Keratinocyte (primary cell): ENCODE measurements around the gene TRAF3IP1. TPM values are rescaled to one million over a fixed set of nuclear protein-coding genes. Genes with fewer than 3 reads are reported as not detected.

Experiments
- DNase-seq: peaks from one replicate; pipeline ENCODE4 v3.0.0-alpha.2; 2011; ENCODE audit warnings: low read depth, missing footprints, low spot score
- FAIRE-seq: peaks from 2 replicates; lab custom pipeline; 2011; peaks lifted over from hg19 to GRCh38; lab: Jason Lieb, UNC
- H2AFZ ChIP-seq: 2 replicates; pipeline ENCODE4 v1.6.0; 2012; ENCODE audit warnings: low read length, control low read depth, inconsistent platforms; ENCODE audit not compliant: control insufficient read depth
- H3K27ac ChIP-seq: 2 replicates; pipeline ENCODE4 v1.5.1; 2011; ENCODE audit warnings: low read length; ENCODE audit not compliant: control insufficient read depth, insufficient read depth
- H3K27me3 ChIP-seq: 3 replicates; pipeline ENCODE4 v1.6.0; 2011; ENCODE audit warnings: low read length; ENCODE audit not compliant: control insufficient read depth, insufficient read depth; ENCODE audit errors: extremely low read depth
- H3K36me3 ChIP-seq, 2 experiments: 2 replicates in 1 of 2; 3 replicates in 1 of 2; pipeline ENCODE4 v1.5.1; 2011; ENCODE audit warnings: low read length in 2 of 2, mild to moderate bottlenecking in 1 of 2; ENCODE audit not compliant: control insufficient read depth in 2 of 2, insufficient read depth in 2 of 2; ENCODE audit errors: extremely low read depth in 1 of 2
- H3K4me1 ChIP-seq: 3 replicates; pipeline ENCODE4 v1.5.1; 2011; ENCODE audit warnings: low read length; ENCODE audit not compliant: control insufficient read depth, insufficient read depth; ENCODE audit errors: extremely low read depth
- H3K4me2 ChIP-seq: 3 replicates; pipeline ENCODE4 v1.6.0; 2011; ENCODE audit warnings: low read depth, low read length; ENCODE audit not compliant: control insufficient read depth, insufficient read depth; ENCODE audit errors: extremely low read depth
- H3K4me3 ChIP-seq, 3 experiments: fragments of 200-600 bp in 1 of 3; sonication (generic) in 1 of 3; 2 replicates in 2 of 3; 3 replicates in 1 of 3; pipeline ENCODE4 v1.5.1; 2011 to 2016; ENCODE audit warnings: low read length in 3 of 3, mild to moderate bottlenecking in 3 of 3, control low read depth in 2 of 3, inconsistent platforms in 1 of 3, low read depth in 1 of 3, mixed read lengths in 1 of 3, mixed run types in 1 of 3, moderate library complexity in 1 of 3; ENCODE audit not compliant: control insufficient read depth in 2 of 3, insufficient read depth in 2 of 3; ENCODE audit errors: extremely low read depth in 1 of 3
- H3K79me2 ChIP-seq: 2 replicates; pipeline ENCODE4 v1.6.0; 2012; ENCODE audit warnings: low read length; ENCODE audit not compliant: control insufficient read depth, insufficient read depth
- H3K9ac ChIP-seq: 3 replicates; pipeline ENCODE4 v1.6.0; 2011; ENCODE audit warnings: low read length; ENCODE audit not compliant: control insufficient read depth, insufficient read depth; ENCODE audit errors: extremely low read depth
- H3K9me1 ChIP-seq: 3 replicates; pipeline ENCODE4 v1.6.0; 2011; ENCODE audit warnings: low read length; ENCODE audit not compliant: control insufficient read depth, insufficient read depth; ENCODE audit errors: extremely low read depth
- H3K9me3 ChIP-seq: 2 replicates; pipeline ENCODE4 v1.5.1; 2012; ENCODE audit warnings: low read depth, low read length; ENCODE audit not compliant: control insufficient read depth
- H4K20me1 ChIP-seq: 3 replicates; pipeline ENCODE4 v1.6.0; 2011; ENCODE audit warnings: low read length; ENCODE audit not compliant: control insufficient read depth, insufficient read depth; ENCODE audit errors: extremely low read depth
- EZH2 ChIP-seq: IDR thresholded peaks from one replicate; pipeline ENCODE4 v1.6.1; 2012; ENCODE audit warnings: inconsistent platforms, mild to moderate bottlenecking, low read length, moderate library complexity
- dilution Hi-C: fragments of 300-500 bp; cut with MboI; formaldehyde crosslinking; loops from one replicate; pipeline ENCODE4 v1.7.0; 2020; ENCODE audit warnings: low sequenced_read_pairs; ENCODE audit not compliant: extremely low pct_ligation_motif_present
- polyA plus RNA-seq, 5 experiments: library from polyadenylated mRNA; depleted of rRNA in 3 of 5; stranded (reverse) in 3 of 5; stranded (forward) in 1 of 5; unstranded in 1 of 5; fragments of >200 nt; gene quantifications; 1 replicate in 1 of 5; 2 replicates in 3 of 5; 3 replicates in 1 of 5; pipeline versions ENCODE4 v1.2.1 to v1.2.3, GENCODE V29; 2011 to 2012; ENCODE audit warnings: missing spikeins in 2 of 5, low read depth in 1 of 5, low replicate concordance in 1 of 5
- TF ChIP-seq, protein P1 (sequence below), 3 experiments: IDR thresholded peaks in 1 of 3; conservative IDR thresholded peaks in 1 of 3; optimal IDR thresholded peaks in 1 of 3; 2 replicates in 2 of 3; 3 replicates in 1 of 3; pipeline versions ENCODE3 to v1.5.1; 2011; ENCODE audit warnings: low read length in 3 of 3, mild to moderate bottlenecking in 3 of 3, moderate library complexity in 2 of 3, control low read depth in 1 of 3, inconsistent platforms in 1 of 3; ENCODE audit not compliant: insufficient read depth in 2 of 3; ENCODE audit errors: extremely low read depth in 1 of 3

The TRAF3IP1 gene
- polyA plus RNA-seq, 1 donor (not counting 4 experiments of a cell fraction or from before 2014, with no cell fraction given), result 7.0 TPM

DNA sequence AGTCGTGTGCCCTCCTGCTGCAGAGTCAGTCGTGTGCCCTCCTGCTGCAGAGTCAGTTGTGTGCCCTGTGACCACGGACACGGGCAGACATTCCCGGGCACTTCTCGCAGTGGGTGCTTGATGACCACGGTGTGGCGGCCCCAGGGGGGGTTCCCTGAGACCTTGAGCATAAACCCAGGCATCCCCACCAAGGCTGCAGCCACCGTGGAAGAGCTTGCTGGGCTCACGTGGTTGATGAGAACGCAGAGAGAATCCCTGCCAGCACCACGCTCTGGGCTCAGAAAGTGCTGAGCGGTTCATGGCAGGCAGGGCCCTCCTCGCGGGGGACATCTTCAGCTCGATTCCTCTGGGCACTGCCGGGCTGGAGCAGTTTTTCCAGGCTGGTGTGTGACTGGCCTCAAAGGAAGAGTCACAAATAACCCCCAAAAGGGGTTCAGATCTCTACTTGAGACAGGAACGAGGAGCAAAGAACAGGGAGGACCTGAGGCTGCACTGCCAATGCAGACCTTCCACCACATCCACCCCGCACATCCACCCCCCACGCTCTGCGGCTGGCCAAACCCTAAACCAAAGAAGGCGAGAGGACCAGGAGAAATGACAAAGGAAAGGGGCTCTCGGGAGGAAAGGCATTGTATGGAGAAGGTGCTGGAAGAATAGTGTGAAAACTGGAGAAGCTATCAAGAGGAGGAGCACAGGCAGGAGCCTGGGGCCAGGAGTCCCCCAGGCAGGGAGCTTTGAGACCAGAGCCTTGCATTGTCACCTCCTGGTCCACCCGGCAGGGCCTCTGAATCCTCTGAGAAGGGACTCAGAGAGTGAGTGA is 23.5 kb upstream of the TRAF3IP1 start:
- H2AFZ ChIP-seq, result no peak overlapping the region
- dilution Hi-C loops, result no loop called here

DNA sequence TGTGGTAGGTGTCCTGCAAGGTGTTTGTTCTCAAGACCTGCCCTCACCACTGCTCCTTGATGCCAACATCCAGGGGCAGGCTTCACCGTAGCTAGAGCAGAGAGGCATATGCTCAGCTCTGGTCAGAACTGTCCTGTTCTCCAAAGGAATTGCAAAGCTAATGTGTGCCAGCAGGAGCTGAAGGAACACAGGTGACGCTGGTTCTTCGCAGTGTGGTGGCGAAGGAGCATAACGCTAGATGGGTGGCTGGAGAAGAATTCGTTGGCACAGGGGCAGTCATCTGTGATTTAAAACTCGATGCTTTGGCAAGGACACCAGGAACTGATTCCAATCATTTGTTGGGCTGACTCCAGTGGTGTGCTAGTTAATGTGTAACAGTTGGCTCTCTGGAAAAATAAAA is 20.5 kb upstream of the TRAF3IP1 start:
- FAIRE-seq (no peak), DNase-seq (no peak)
- Histone ChIP-seq H3K4me1 (no peaks in the 10 kb centered on the region), H3K9me3 (no peaks in the 10 kb centered on the region), H3K4me3 (no peak overlapping the region), H3K9ac (no peak overlapping the region), H3K36me3 (no peaks in the 10 kb centered on the region), H3K27me3 (peaks cover 14% of the 10 kb centered on the region), H3K27ac (no peak overlapping the region), H2AFZ (peak overlapping the region; percentile 10), H3K9me1 (no peaks in the 10 kb centered on the region), H3K79me2 (no peaks in the 10 kb centered on the region), H3K4me2 (no peak overlapping the region), H4K20me1 (no peaks in the 10 kb centered on the region)
- TF ChIP-seq EZH2, result no peak
- TF ChIP-seq, protein P1, sequence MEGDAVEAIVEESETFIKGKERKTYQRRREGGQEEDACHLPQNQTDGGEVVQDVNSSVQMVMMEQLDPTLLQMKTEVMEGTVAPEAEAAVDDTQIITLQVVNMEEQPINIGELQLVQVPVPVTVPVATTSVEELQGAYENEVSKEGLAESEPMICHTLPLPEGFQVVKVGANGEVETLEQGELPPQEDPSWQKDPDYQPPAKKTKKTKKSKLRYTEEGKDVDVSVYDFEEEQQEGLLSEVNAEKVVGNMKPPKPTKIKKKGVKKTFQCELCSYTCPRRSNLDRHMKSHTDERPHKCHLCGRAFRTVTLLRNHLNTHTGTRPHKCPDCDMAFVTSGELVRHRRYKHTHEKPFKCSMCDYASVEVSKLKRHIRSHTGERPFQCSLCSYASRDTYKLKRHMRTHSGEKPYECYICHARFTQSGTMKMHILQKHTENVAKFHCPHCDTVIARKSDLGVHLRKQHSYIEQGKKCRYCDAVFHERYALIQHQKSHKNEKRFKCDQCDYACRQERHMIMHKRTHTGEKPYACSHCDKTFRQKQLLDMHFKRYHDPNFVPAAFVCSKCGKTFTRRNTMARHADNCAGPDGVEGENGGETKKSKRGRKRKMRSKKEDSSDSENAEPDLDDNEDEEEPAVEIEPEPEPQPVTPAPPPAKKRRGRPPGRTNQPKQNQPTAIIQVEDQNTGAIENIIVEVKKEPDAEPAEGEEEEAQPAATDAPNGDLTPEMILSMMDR (optimal IDR thresholded peaks at IDR 0.05 in 1 of 3, IDR thresholded peaks at IDR 0.05 in 1 of 3, conservative IDR thresholded peaks at IDR 0.05 in 1 of 3; ENCODE audit: extremely low read depth in 1 of 3, insufficient read depth in 2 of 3, low read length in 3 of 3), result no peak
- dilution Hi-C loops, result no loop called here

More for the DNA sequence above, 23.5 kb upstream of the TRAF3IP1 start:
- TF ChIP-seq EZH2, result no peak
- TF ChIP-seq, protein P1 (optimal IDR thresholded peaks at IDR 0.05 in 1 of 3, IDR thresholded peaks at IDR 0.05 in 1 of 3, conservative IDR thresholded peaks at IDR 0.05 in 1 of 3; ENCODE audit: extremely low read depth in 1 of 3, insufficient read depth in 2 of 3, low read length in 3 of 3), result no peak
- no peaks in the 10 kb centered on the region for H3K79me2 ChIP-seq
- no peaks in the 10 kb centered on the region for H3K36me3 ChIP-seq
- no peaks in the 10 kb centered on the region for H3K9me3 ChIP-seq
- H3K27me3 ChIP-seq, result peaks cover 14% of the 10 kb centered on the region
- H4K20me1 ChIP-seq, result no peaks in the 10 kb centered on the region
- H3K27ac ChIP-seq, result no peak overlapping the region
- no peak for FAIRE-seq
- H3K4me3 ChIP-seq, result no peak overlapping the region
- H3K9ac ChIP-seq, result no peak overlapping the region
- no peaks in the 10 kb centered on the region for H3K4me1 ChIP-seq
- no peak overlapping the region for H3K4me2 ChIP-seq
- H3K9me1 ChIP-seq, result no peaks in the 10 kb centered on the region
- DNase-seq, result no peak
